CD8-positive, alpha-beta memory T cell (primary cell): ENCODE measurements around the gene ARRDC3. TPM values are rescaled to one million over a fixed set of nuclear protein-coding genes. Genes with fewer than 3 reads are reported as not detected.

Source experiments
- CTCF ChIA-PET: fragments of 350-600 bp; sonication (Branson Sonifier 250); formaldehyde crosslinking; loops from one replicate; lab custom pipeline; 2021; ENCODE audit warnings: antibody characterized with exemption; lab: Charles Lee
- POLR2A ChIA-PET: fragments of 350-600 bp; sonication (Branson Sonifier 250); formaldehyde crosslinking; loops from one replicate; lab custom pipeline; 2021; ENCODE audit warnings: antibody characterized with exemption; lab: Charles Lee
- DNase-seq, 5 donors: peaks; one replicate each; pipeline versions ENCODE4 v3.0.0 to v3.0.0-alpha.2; 2020 to 2022; ENCODE audit warnings: mixed read lengths in 1 of 5
- H3K27ac ChIP-seq: one replicate; pipeline ENCODE4 v1.7.0; 2013; ENCODE audit warnings: low read depth, mild to moderate bottlenecking, low read length, moderate library complexity
- H3K27me3 ChIP-seq: 2 replicates; pipeline ENCODE4 v1.7.0; 2013; ENCODE audit warnings: low read length, mild to moderate bottlenecking; ENCODE audit not compliant: insufficient read depth, poor library complexity, severe bottlenecking
- H3K36me3 ChIP-seq: 2 replicates; pipeline ENCODE4 v1.7.0; 2013; ENCODE audit warnings: mild to moderate bottlenecking, low read length, moderate library complexity; ENCODE audit not compliant: insufficient read depth
- H3K4me1 ChIP-seq: 2 replicates; pipeline ENCODE4 v1.7.0; 2013; ENCODE audit warnings: mild to moderate bottlenecking, low read length, moderate library complexity; ENCODE audit not compliant: insufficient read depth
- H3K4me3 ChIP-seq: 2 replicates; pipeline ENCODE4 v1.7.0; 2013; ENCODE audit warnings: mild to moderate bottlenecking, low read length
- H3K9me3 ChIP-seq: 2 replicates; pipeline ENCODE4 v1.7.0; 2013; ENCODE audit warnings: mild to moderate bottlenecking, low read length
- H3K27ac Mint-ChIP-seq, 8 donors: one replicate each; pipeline ENCODE4 v1.8.0; 2020 to 2021; ENCODE audit warnings: mixed read lengths in 8 of 8, mild to moderate bottlenecking in 6 of 8, inconsistent platforms in 3 of 8, moderate library complexity in 3 of 8
- H3K27me3 Mint-ChIP-seq, 2 donors: one replicate each; pipeline ENCODE4 v1.8.0; 2020 to 2021; ENCODE audit warnings: mixed read lengths in 2 of 2, mild to moderate bottlenecking in 1 of 2, moderate library complexity in 1 of 2
- H3K36me3 Mint-ChIP-seq, 3 donors: one replicate each; pipeline ENCODE4 v1.8.0; 2020 to 2021; ENCODE audit warnings: mixed read lengths in 3 of 3, inconsistent platforms in 1 of 3, mild to moderate bottlenecking in 1 of 3
- H3K4me1 Mint-ChIP-seq, 3 donors: one replicate each; pipeline ENCODE4 v1.8.0; 2020 to 2021; ENCODE audit warnings: mixed read lengths in 3 of 3, inconsistent platforms in 1 of 3, mild to moderate bottlenecking in 1 of 3
- H3K4me3 Mint-ChIP-seq, 7 donors: one replicate each; pipeline ENCODE4 v1.8.0; 2020 to 2021; ENCODE audit warnings: mixed read lengths in 7 of 7, mild to moderate bottlenecking in 6 of 7, moderate library complexity in 4 of 7, inconsistent platforms in 2 of 7
- H3K9me3 Mint-ChIP-seq, 5 donors: one replicate each; pipeline ENCODE4 v1.8.0; 2020 to 2022; ENCODE audit warnings: mixed read lengths in 5 of 5, mild to moderate bottlenecking in 3 of 5, moderate library complexity in 2 of 5, inconsistent platforms in 1 of 5
- polyA plus RNA-seq: library from polyadenylated mRNA; unstranded; fragments of 300-500 nt; fragmentation: Illumina TruSeq; gene quantifications from one replicate; pipeline ENCODE4 v1.2.3, GENCODE V29; 2021
- total RNA-seq, 2 experiments: library from RNA; stranded (reverse); gene quantifications; one replicate each; pipeline ENCODE4 v1.2.3, GENCODE V29; 2021

ARRDC3 gene
- total and polyA plus RNA-seq, 3 experiments from 2014 or later, result 30.3 to 54.4 (median 32.4) TPM

DNA sequence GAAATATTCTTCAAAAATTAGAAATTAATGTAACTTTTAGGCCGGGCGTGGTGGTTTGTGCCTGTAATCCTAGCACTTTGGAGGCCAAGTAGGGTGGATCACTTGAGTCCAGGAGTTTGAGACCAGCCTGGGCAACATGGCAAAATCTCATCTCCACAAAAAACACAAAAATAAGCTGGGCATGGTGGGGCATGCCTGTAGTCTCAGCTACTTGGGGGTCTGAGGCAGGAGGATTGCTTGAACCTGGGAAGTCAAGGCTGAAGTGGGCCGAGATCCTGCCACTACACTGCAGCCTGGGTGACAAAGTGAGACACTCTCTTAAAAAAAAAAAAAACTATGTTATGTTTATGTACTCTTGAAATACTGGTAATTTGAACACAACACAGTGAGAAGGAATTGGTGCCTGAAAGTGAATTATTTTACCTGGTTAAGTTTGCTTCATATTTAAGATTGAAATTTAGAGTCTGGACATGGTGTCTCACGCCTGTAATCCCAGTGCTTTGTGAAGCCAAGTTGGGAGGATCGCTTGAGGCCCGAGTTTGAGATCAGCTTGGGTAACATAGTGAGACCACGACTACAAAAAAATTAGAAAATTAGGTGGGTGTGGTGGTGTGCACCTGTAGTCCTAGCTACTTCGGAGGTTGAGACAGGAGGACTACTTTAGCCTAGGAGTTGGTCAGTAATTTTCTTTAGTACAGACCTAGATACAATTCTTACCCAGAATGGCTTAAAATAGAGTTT, 15.0 kb downstream of the ARRDC3 start:
- no peaks in the 10 kb centered on the region for H3K9me3 ChIP-seq
- Mint-ChIP-seq H3K4me3 (no peak overlapping the region), H3K27ac (peak overlapping the region in 4 of 8 donors; percentile 23 to 86 (median 46)), H3K9me3 (no peaks in the 10 kb centered on the region), H3K36me3 (peaks cover 7 to 59% (median 9%) of the 10 kb centered on the region in 3 donors), H3K27me3 (peaks cover 0 to 2% of the 10 kb centered on the region in 2 donors), H3K4me1 (peaks cover 28 to 38% (median 35%) of the 10 kb centered on the region in 3 donors)
- DNase-seq, result no peak
- POLR2A ChIA-PET, result no interaction called here
- H3K36me3 ChIP-seq, result peaks cover 28% of the 10 kb centered on the region
- peaks cover 2% of the 10 kb centered on the region for H3K4me1 ChIP-seq
- CTCF ChIA-PET, result interaction anchor here (1.0 to 2.0 kb wide), 3 partner anchors 17 to 101 kb away, joined by 3 to 10 read pairs (median 4); no protein-coding TSS in a partner anchor
- no peak overlapping the region for H3K27ac ChIP-seq
- H3K4me3 ChIP-seq, result no peak overlapping the region
- no peaks in the 10 kb centered on the region for H3K27me3 ChIP-seq

DNA sequence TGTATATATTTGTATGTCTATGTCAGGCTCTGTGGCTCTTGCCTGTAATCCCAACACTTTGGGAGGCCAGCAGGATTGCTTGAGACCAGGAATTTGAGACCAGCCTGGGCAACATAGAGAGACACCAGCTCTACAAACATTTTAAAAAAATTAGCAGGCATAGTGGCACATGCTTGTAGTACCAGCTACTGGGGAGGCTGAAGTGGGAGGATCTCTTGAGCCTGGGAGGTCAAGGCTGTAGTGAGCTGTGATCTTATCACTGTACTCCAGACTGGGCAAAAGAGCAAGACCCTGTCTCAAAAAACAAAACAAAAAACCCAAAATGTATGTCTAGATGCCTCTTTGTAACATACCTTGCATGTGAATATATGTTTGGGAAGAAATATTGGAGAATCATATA, 15.8 kb downstream of the ARRDC3 start:
- no peak for DNase-seq
- H3K36me3 ChIP-seq, result peaks cover 22% of the 10 kb centered on the region
- no peaks in the 10 kb centered on the region for H3K4me1 ChIP-seq
- ChIA-PET POLR2A (interaction anchor here (0.9 to 1.2 kb wide), 2 partner anchors 14 to 16 kb away, joined by 4 to 7 read pairs; partner anchors contain the start of gene ARRDC3), CTCF (interaction anchor here (1.7 to 2.0 kb wide), 2 partner anchors 18 kb away, joined by 4 to 10 read pairs; no protein-coding TSS in a partner anchor)
- no peaks in the 10 kb centered on the region for H3K27me3 Mint-ChIP-seq
- no peaks in the 10 kb centered on the region for H3K27me3 ChIP-seq
- H3K4me3 ChIP-seq, result no peak overlapping the region
- no peak overlapping the region for H3K4me3 Mint-ChIP-seq
- peaks cover 24 to 36% (median 30%) of the 10 kb centered on the region in 3 donors for H3K4me1 Mint-ChIP-seq
- no peak overlapping the region for H3K27ac ChIP-seq
- H3K27ac Mint-ChIP-seq, result peak overlapping the region in 2 of 8 donors; percentile 25 to 47
- H3K9me3 Mint-ChIP-seq, result no peaks in the 10 kb centered on the region
- peaks cover 7 to 52% (median 7%) of the 10 kb centered on the region in 3 donors for H3K36me3 Mint-ChIP-seq
- H3K9me3 ChIP-seq, result no peaks in the 10 kb centered on the region

DNA sequence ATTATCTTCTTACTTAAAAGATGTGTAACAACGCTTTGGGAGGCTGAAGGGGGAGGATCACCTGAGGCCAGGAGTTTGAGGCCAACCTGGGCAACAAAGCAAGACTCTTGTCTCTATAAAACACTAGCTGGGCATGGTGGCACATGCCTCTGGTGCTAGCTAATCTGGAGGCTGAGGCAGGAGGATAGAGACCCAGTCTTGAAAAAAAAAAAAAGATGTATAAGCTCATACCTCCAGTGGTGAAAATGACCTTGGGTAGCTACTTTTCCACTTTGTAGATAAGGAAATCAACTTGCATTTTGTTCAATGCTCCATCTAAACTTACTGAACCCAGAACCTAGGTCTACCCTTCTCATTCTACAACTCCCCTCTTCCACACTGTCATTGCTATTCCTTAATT, 16.6 kb downstream of the ARRDC3 start:
- no peak overlapping the region for H3K27ac ChIP-seq
- no peaks in the 10 kb centered on the region for H3K27me3 Mint-ChIP-seq
- no peak for DNase-seq
- peaks cover 2% of the 10 kb centered on the region for H3K9me3 ChIP-seq
- peaks cover 0 to 4% (median 2%) of the 10 kb centered on the region in 5 donors for H3K9me3 Mint-ChIP-seq
- no peak overlapping the region for H3K4me3 ChIP-seq
- peaks cover 22 to 32% (median 26%) of the 10 kb centered on the region in 3 donors for H3K4me1 Mint-ChIP-seq
- peak overlapping the region in 1 of 8 donors; percentile 7 for H3K27ac Mint-ChIP-seq
- H3K36me3 ChIP-seq, result peaks cover 18% of the 10 kb centered on the region
- H3K27me3 ChIP-seq, result no peaks in the 10 kb centered on the region
- H3K4me1 ChIP-seq, result no peaks in the 10 kb centered on the region
- no peak overlapping the region for H3K4me3 Mint-ChIP-seq
- H3K36me3 Mint-ChIP-seq, result peaks cover 7 to 45% (median 12%) of the 10 kb centered on the region in 3 donors
- CTCF ChIA-PET, result interaction anchor here (1.5 to 1.7 kb wide), 2 partner anchors 17 kb away, joined by 4 to 5 read pairs; partner anchors contain the start of gene ARRDC3
- POLR2A ChIA-PET, result interaction anchor here (0.5 to 1.2 kb wide), 3 partner anchors 14 to 36 kb away, joined by 3 to 7 read pairs (median 4); partner anchors contain the start of gene ARRDC3

DNA sequence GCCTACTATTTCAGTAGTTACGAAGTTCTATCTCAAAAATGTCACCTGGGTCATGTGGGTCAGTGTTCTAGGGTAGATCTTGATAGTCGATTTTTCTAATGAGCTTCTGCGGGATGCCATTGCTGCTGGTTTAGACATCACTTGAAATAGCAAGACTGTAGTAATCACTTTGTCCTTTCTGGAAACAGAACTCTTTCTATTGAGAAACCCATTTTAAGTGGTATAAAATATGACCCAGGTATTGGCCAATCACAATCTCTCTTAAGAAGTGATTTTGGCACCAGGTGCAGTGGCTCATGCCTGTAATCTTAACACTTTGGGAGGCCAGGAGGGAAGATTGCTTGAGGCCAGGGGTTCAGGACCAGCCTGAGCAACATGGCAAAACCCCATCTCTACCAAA, 17.6 kb downstream of the ARRDC3 start:
- Mint-ChIP-seq H3K9me3 (peaks cover 8 to 11% (median 9%) of the 10 kb centered on the region in 5 donors), H3K27me3 (no peaks in the 10 kb centered on the region), H3K36me3 (peaks cover 7 to 36% (median 15%) of the 10 kb centered on the region in 3 donors), H3K4me3 (no peak overlapping the region), H3K4me1 (peaks cover 25 to 29% (median 26%) of the 10 kb centered on the region in 3 donors), H3K27ac (no peak overlapping the region)
- no peaks in the 10 kb centered on the region for H3K4me1 ChIP-seq
- no peak for DNase-seq
- no peaks in the 10 kb centered on the region for H3K27me3 ChIP-seq
- H3K27ac ChIP-seq, result no peak overlapping the region
- H3K36me3 ChIP-seq, result peaks cover 8% of the 10 kb centered on the region
- H3K4me3 ChIP-seq, result no peak overlapping the region
- ChIA-PET CTCF (interaction anchor here (1.5 kb wide), 1 partner anchor 18 kb away, joined by 5 read pairs; the partner anchor contains the start of gene ARRDC3), POLR2A (no interaction called here)
- H3K9me3 ChIP-seq, result peaks cover 3% of the 10 kb centered on the region

DNA sequence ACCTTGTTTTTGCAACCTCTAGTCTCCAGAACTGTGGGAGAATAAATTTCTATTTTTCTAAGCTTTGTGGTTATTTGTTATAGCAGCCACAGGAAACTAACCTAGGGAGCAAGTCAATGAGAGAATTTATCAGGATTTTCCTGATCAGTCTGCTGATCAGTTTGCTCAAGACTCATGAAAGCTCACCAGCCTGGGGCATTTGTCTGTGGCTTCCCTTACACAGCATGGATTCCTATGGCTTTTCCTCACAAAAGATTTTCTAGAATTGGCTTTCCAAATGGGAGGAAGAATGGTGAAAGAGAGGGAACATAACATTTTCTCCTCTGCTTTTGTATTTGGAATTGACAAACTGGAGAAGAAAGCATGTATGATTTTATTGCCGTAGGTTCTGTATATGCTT, 20.2 kb downstream of the ARRDC3 start:
- no peak for DNase-seq
- peaks cover 10 to 12% (median 10%) of the 10 kb centered on the region in 3 donors for H3K4me1 Mint-ChIP-seq
- no peaks in the 10 kb centered on the region for H3K4me1 ChIP-seq
- H3K27ac ChIP-seq, result no peak overlapping the region
- POLR2A ChIA-PET, result interaction anchor here (0.9 kb wide), 1 partner anchor 18 kb away, joined by 3 read pairs; no protein-coding TSS in a partner anchor
- H3K9me3 Mint-ChIP-seq, result peaks cover 8 to 14% (median 11%) of the 10 kb centered on the region in 5 donors
- H3K27ac Mint-ChIP-seq, result no peak overlapping the region
- no peaks in the 10 kb centered on the region for H3K36me3 ChIP-seq
- H3K9me3 ChIP-seq, result peaks cover 3% of the 10 kb centered on the region
- H3K27me3 Mint-ChIP-seq, result peaks cover 0 to 1% of the 10 kb centered on the region in 2 donors
- no peak overlapping the region for H3K4me3 Mint-ChIP-seq
- H3K36me3 Mint-ChIP-seq, result peaks cover 0 to 13% (median 12%) of the 10 kb centered on the region in 3 donors
- CTCF ChIA-PET, result interaction anchor here (1.9 kb wide), 1 partner anchor 22 kb away, joined by 8 read pairs; no protein-coding TSS in a partner anchor
- H3K4me3 ChIP-seq, result no peak overlapping the region
- no peaks in the 10 kb centered on the region for H3K27me3 ChIP-seq

DNA sequence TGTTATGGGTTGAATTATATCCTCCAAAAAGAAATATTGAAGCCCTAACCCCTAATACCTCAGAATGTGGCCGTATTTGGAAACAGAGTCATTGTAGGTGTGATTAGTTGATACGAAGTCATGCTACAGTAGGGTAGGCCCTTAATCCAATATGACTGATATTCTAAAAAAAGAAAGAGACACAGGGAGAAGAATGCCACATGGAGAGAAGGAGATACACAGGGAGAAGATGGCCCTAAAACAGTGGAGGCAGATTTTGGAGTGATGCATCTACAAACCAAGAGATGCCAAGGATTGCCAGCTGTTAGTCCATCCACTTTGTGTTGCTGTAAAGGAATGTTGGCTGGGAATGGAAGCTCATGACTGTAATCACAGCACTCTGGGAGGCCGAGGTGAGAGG, 21.3 kb downstream of the ARRDC3 start:
- Mint-ChIP-seq H3K27me3 (peaks cover 0 to 1% of the 10 kb centered on the region in 2 donors), H3K4me3 (no peak overlapping the region), H3K36me3 (peaks cover 0 to 12% (median 6%) of the 10 kb centered on the region in 3 donors), H3K9me3 (peaks cover 8 to 14% (median 11%) of the 10 kb centered on the region in 5 donors), H3K27ac (peak overlapping the region in 3 of 8 donors; percentile 5 to 69 (median 7)), H3K4me1 (peaks cover 8 to 12% (median 10%) of the 10 kb centered on the region in 3 donors)
- Histone ChIP-seq H3K9me3 (peaks cover 3% of the 10 kb centered on the region), H3K4me3 (no peak overlapping the region), H3K4me1 (no peaks in the 10 kb centered on the region), H3K27ac (no peak overlapping the region), H3K36me3 (no peaks in the 10 kb centered on the region), H3K27me3 (no peaks in the 10 kb centered on the region)
- DNase-seq, result no peak
- ChIA-PET CTCF (interaction anchor here (0.7 to 1.9 kb wide), 3 partner anchors 9 to 23 kb away, joined by 3 to 8 read pairs (median 4); partner anchors contain the start of gene ARRDC3), POLR2A (interaction anchor here (0.6 to 1.4 kb wide), 3 partner anchors 14 to 51 kb away, joined by 3 to 5 read pairs (median 5); partner anchors contain the start of gene ARRDC3)

DNA sequence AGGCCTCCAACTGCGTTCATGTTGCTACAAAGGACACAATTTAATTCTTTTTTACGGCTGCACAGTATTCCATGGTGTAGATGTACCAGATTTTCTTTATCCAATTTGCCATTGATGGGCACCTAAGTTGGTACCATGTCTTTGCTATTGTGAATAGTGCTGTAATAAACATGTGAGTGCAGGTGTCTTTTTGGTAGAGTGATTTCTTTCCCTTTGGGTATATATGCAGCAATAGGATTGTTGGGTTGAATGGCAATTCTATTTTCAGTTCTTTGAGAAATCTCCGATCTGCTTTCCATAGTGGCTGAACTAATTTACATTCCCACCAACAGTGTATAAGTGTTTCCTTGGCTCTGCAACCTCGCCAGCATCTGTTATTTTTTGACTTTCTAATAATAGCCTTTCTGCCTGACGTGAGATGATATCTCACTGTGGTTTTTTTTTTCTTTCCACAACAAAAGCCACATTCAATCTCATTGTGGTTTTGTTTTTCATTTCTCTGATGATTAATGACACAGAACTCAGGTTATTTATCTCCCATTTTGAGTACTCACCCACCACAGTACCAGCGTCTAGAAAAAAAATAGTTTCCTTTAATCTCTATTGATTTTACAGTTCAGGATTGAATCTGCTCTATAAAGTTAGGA, 21.9 kb downstream of the ARRDC3 start:
- peak overlapping the region in 4 of 8 donors; percentile 4 to 69 (median 36) for H3K27ac Mint-ChIP-seq
- Histone ChIP-seq H3K27ac (no peak overlapping the region), H3K9me3 (peaks cover 3% of the 10 kb centered on the region), H3K4me3 (no peak overlapping the region), H3K36me3 (no peaks in the 10 kb centered on the region), H3K27me3 (no peaks in the 10 kb centered on the region), H3K4me1 (no peaks in the 10 kb centered on the region)
- peaks cover 8 to 14% (median 11%) of the 10 kb centered on the region in 5 donors for H3K9me3 Mint-ChIP-seq
- peak in 1 of 5 donors; percentile 9 for DNase-seq
- H3K27me3 Mint-ChIP-seq, result peaks cover 0 to 4% of the 10 kb centered on the region in 2 donors
- H3K4me1 Mint-ChIP-seq, result peaks cover 8 to 12% (median 10%) of the 10 kb centered on the region in 3 donors
- ChIA-PET CTCF (interaction anchor here (0.7 to 1.0 kb wide), 2 partner anchors 9 to 22 kb away, joined by 3 to 4 read pairs; partner anchors contain the start of gene ARRDC3), POLR2A (interaction anchor here (1.4 kb wide), 1 partner anchor 22 kb away, joined by 5 read pairs; the partner anchor contains the start of gene ARRDC3)
- peak overlapping the region in 1 of 7 donors; percentile 57 for H3K4me3 Mint-ChIP-seq
- H3K36me3 Mint-ChIP-seq, result peaks cover 0 to 12% (median 2%) of the 10 kb centered on the region in 3 donors
